AG08396 (cell line): ENCODE data around the gene NANOS2.
"Not testable (repeated sequence)": the region's sequence is repeated elsewhere in the genome, so short reads cannot be mapped to it uniquely, and the experiment has no call there.

Source experiments
- DNase-seq: peaks from one replicate; pipeline ENCODE4 v3.0.0; 2012; ENCODE audit warnings: low spot score, mixed read lengths

The NANOS2 gene

GRCh38 chr19:45927565-45928261, 13.1 kb upstream of the NANOS2 start:
- DNase-seq: peak; percentile 99

GRCh38 chr19:45924891-45925447, 10.4 kb upstream of the NANOS2 start:
- DNase-seq: no peak

GRCh38 chr19:45922281-45922680, 7.7 kb upstream of the NANOS2 start:
- no peak for DNase-seq

- DNase-seq: no peak
Observed at GRCh38 chr19:45920458-45920857, 5.9 kb upstream of the NANOS2 start.

GRCh38 chr19:45919678-45920077, 5.1 kb upstream of the NANOS2 start:
- no peak for DNase-seq

GRCh38 chr19:45918721-45919120, 4.1 kb upstream of the NANOS2 start:
- no peak for DNase-seq

GRCh38 chr19:45917421-45918091, 3.0 kb upstream of the NANOS2 start:
- no peak for DNase-seq

GRCh38 chr19:45911291-45911690, 3.3 kb downstream of the NANOS2 start:
- DNase-seq: no peak

GRCh38 chr19:45908956-45909355, 5.6 kb downstream of the NANOS2 start:
- DNase-seq: no peak

- DNase-seq: no peak
Observed at GRCh38 chr19:45906221-45906620, 8.4 kb downstream of the NANOS2 start.

- no peak for DNase-seq
Observed at GRCh38 chr19:45905011-45905410, 9.6 kb downstream of the NANOS2 start.

GRCh38 chr19:45902651-45903625, 11.6 kb downstream of the NANOS2 start:
- DNase-seq: peak; percentile 100

GRCh38 chr19:45901912-45902650, 12.5 kb downstream of the NANOS2 start, which contains the start of gene MYPOP:
Gene MYPOP, minus strand, starts transcription at chr19:45902613. Its CDS starts 840 bp downstream, at chr19:45901773.
- no peak for DNase-seq

GRCh38 chr19:45901432-45901911, 13.1 kb downstream of the NANOS2 start:
- DNase-seq: peak; percentile 56

- no peak for DNase-seq
Observed at GRCh38 chr19:45900738-45901431, 13.7 kb downstream of the NANOS2 start.

GRCh38 chr19:45899919-45900589, 14.5 kb downstream of the NANOS2 start:
- DNase-seq: no peak

- DNase-seq: no peak
Observed at GRCh38 chr19:45899253-45899652, 15.3 kb downstream of the NANOS2 start.

GRCh38 chr19:45897261-45897812, 17.2 kb downstream of the NANOS2 start:
- no peak for DNase-seq

- not testable (repeated sequence) for DNase-seq
Observed at GRCh38 chr19:45895983-45896599, 18.5 kb downstream of the NANOS2 start.
